Ammon's horn (tissue), 1 donor: ENCODE data around the gene UBE2E3.

ENCODE experiments used
- DNase-seq: peaks from one replicate; pipeline ENCODE4 v3.0.0-alpha.2; 2016; ENCODE audit warnings: low spot score

Gene UBE2E3

DNA sequence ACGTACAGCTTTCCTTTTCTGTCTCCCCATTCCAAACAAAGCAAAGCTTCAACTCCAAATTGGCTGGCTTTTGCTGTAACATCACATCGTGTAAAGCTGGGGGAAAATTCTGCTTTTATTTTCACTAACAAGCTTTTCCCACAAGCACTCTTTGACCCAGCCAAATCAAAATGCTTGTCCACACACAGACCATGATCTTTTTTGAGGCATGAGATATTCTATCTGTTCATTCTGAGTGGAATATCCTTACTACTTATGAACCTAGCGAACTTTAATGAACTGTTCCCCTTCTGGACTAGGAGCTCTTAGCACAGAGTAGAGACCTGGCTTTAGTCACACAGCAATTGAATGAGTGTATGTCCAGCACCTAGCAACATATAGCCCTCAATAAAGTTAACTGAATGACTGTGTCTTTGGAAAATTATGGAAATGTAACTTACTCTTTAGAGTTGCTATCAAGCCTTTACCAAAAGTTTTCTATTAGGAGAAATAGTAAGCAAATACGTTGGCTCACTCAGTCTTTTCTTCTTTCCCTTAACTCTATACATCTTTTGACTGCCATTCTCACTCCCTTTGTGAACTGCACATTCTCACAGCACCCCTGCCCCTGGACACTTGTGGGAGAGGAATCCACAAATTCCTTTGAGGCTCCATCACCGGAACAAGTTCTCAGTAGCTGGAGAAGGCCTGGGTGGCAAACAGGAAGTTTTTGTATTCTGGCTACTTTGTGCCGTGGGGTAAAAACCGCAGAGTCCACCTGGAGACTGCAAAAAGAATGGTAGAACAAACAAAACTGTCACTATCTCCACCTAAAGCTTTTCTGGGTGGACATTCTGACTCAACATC is 1.3 kb upstream of the UBE2E3 start:
- no peak for DNase-seq

DNA sequence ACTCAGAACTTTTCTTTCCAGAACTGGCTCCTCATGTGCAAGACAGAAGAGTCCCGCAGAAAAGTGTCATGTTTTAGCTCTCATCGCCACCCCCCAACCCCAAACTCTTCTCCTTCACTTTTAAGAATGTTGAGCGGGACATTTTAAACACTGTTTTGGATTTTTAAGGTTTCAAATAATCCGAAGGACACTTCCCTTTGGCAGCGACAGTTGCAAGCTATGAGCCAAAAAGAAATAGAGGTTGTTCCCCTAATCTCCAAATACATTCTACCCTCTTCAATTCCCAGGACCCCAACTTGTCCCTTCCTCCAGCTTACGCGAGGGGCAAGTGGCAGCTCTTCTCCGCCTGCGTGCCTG is 678 bp upstream of the UBE2E3 start:
- no peak for DNase-seq

DNA sequence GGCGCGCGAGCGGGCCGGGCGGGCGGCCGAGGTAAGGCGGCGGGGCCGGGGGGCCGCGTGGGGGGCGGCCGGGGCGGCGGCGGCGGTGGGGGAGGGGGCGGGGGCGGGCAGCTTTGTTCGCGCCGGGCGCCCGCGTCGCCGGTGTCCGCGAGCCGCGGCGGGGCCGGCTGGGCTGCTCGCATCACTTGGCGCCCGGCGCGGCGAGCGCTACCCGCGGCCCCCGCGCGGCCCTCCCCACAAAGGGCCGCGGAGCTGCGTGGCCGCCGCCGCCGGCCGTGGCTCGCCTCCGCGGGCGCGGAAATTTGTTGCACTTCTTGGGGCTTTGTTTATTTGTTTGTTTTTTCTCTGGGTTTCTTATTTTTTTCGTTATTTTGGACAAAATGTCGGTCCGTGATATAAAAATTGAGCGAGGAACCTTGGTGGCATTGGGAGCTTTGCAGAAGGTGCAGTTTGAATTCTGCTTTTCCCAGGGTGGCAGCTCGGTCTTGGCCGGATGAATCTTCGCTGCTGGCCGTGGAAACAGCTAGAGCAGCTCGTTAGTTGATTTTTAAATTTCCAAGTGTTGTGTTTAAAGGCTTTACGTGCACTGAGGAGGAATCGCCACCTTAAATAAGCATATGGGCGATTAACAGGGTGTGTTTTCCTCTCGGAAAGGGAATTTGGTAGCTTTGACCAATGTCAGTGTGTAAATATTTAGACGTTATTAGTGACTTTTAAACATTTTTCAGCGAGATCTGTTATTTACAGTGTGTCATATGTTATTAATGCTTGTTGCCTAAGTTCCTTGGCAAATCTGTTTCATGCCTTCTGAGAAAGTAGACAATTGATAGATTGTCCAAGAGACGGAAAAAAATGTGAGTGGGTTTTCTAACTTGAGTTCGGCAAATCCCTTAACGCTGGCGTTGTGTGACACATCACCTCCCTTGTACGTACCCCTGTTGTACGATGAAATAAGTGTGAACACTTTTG is 822 bp downstream of the UBE2E3 start:
- DNase-seq = peak; percentile 50

DNA sequence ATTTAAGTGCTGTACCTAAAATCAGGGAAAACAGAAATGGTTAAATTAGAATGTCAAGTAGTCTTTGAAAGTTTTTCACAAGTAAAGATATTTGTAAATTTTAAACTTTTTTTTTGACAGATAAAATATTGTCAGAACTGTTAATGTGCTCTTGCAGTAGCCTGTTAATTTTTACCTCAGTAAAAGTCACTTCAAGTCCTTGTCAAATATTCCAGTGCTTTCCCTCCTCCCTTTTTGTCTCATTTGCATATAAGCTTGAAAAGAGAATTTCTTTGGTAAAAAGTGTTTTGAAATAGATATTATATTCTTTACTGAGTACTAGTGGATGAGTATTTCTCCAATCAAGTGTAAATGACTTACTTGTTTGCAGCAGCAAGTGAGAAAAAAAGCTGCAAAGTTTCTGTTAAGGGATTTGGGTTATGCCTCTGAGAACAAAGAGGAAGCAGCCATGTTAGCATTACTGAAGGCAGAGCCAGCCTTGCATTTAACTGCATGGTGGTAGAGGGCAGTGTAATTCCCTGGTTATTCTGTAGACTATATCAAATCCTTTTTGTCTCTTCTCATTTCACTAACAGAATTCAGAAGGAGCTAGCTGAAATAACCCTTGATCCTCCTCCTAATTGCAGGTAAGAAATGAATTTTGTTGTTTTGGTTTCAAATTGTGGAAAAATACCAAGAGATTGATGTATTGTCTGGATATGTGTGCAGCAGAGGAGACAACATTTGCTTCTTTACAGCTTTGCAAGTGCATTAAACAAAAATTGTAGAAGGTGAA is 3.2 kb downstream of the UBE2E3 start:
- DNase-seq = peak; percentile 90

DNA sequence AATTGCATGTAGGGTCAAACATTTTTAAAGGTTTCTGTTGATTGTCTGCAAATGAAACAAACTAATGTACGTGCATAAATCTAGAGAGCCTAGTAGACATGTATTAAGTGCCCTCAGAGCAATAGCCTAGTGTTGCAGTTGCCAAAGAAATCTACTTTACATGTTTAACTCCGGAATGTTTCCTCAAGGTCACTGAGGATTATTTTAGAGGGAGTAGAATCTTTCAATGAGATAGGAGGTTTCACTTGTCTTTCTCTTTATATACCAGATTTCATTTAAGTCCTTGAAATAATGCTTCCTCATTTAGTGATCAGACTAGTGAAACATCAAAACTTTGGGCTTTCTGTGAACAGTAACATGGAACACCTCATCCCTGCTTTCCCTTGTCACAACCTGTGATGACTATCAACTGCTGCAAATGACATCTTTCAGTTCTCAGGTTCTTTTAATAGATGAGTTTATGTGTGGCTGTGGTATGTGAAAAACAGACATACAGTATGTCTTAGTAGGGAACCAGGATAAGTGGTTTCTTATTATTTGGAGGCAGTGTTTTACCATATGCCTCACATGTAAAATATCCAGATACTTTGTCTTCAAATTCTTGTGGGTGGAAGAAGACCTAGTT is 5.5 kb downstream of the UBE2E3 start:
- no peak for DNase-seq

DNA sequence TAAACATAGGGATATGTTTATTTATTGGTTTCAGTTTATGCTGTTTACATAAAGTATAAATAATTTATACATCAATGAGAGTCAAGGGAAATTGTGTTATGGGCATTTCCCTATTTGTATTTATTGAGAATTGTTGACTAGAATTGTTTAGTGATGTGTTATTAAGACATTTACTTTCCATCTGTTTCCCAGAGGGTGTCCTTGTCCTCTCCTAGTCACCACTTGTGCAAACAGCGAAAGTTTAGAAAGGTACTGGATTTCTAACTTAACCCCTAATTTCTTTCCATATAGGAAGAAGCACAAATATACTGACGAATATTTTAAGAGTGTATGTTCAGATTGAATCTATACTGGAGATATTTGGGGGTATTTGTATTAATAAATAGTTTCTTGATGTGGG is 6.7 kb downstream of the UBE2E3 start:
- no peak for DNase-seq

DNA sequence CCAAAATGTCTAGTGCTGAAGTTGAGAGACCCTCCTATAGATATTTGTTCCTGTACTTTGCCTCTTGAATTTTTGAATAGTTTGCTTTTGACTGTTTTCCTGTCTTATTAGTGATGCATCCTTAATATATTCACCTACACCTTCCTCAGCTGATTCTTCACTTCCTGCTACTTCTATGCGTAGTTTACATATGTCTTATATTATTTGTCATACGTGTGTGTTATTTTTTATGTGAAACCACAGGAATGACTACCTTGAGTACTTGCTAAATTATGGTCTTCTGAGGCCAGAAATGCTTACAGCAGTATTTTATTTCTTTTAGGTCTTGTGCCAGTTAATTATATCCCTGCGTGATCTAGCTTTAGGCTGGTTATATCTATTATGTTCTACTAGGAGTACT is 9.9 kb downstream of the UBE2E3 start:
- no peak for DNase-seq

DNA sequence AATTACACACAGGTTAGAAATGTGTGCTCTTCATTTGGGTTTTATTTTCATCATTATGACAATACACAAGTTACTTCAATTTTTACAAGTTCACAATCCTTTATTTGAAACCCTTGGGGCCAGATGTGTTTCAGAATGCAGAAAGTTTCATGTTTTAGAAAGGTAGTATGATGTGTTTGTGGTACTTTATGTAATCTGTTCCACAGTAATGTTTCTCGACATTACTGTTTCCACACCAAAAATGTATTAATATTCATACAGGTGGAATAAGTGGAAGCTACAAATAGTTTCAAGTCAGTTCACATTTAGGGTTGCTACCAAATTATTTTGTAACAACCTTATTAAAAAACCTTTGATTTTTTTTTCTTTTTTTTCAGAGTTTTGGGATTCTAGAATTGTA is 10.4 kb downstream of the UBE2E3 start:
- DNase-seq = no peak

DNA sequence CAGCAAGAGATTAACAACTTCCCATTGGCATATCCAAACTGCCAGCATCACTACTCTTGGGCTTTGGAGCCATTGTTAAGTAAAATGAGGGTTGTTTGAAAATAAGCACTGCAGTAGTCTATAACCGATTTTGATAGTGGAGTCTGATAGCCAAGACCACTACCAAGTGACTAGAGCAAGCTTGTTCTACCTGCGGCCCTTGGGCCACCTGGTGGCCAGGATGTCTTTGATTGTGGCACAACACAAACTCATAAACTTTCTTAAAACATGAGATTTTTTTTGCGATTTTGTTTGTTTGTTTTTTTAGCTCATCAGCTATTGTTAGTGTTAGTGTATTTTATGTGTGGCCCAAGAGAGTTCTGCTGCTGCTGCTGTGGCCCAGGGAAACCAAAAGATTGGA is 11.0 kb downstream of the UBE2E3 start:
- DNase-seq = no peak

DNA sequence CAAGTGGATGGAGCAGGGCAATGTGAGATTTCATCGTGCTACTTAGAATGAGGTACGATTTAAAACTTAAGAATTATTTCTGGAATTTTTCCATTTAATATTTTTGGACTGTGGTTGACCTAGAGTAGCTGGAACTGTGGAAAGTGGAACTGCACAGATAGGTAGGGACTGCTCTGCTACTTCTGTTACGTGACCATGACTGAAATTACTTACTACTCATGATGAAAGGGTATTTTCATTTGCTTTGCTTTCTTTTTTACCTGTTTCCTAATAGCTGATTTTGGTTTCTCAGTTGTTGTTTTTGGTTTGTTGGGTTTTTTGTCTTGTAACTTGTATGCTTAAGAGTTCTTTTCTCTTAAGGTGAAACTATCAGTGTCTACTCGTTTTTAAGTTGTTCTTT is 11.4 kb downstream of the UBE2E3 start:
- DNase-seq = no peak

DNA sequence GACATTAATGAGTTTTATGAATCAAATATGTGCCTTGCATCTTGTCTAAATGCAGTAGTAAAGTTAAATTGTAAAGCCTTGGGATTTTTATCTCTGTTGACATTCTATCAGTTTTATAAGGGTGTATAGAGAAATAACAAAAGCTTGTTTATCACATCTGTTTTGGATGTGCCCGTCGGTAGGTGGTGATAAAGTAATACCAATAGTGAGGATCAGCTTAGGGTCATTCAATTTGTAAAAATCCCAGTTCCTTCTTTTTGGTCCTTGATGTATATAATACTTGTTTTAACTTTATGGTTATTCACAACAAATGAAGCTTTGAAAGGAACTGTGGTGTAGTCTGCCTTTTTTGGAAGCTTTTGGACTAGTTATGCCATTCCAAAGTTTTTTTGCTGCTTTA is 12.6 kb downstream of the UBE2E3 start:
- DNase-seq = no peak

DNA sequence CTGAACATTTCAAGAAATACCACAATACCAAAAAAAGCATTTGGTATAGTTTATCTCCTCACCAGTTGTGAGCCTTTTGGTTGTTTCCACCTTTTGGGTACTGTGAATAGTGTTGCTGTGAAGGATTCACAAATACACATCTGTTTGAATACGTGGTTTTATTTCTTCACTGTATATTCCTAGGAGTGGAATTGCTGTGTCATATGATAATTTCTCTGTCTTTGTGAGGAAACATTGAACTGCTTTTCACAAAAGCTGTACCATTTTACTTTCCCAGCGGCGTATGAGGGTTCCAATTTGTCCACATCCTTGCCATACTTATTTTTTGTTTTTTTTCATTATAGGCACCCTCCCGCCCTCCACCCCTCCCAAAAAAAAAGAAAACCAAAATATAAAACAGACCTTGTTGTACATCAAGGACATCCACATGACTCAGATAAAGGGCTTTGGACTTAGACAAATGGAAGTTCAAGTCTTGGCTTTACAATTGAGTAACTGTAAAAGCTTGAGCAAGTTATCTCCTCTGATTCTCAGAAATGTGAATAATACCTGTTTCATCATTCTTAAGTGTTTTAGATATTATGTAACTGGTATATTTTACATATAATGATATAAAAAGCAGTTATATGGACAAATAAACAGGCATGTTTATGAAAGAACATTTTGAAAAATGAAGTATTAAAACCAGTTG is 19.0 kb downstream of the UBE2E3 start:
- DNase-seq = no peak

DNA sequence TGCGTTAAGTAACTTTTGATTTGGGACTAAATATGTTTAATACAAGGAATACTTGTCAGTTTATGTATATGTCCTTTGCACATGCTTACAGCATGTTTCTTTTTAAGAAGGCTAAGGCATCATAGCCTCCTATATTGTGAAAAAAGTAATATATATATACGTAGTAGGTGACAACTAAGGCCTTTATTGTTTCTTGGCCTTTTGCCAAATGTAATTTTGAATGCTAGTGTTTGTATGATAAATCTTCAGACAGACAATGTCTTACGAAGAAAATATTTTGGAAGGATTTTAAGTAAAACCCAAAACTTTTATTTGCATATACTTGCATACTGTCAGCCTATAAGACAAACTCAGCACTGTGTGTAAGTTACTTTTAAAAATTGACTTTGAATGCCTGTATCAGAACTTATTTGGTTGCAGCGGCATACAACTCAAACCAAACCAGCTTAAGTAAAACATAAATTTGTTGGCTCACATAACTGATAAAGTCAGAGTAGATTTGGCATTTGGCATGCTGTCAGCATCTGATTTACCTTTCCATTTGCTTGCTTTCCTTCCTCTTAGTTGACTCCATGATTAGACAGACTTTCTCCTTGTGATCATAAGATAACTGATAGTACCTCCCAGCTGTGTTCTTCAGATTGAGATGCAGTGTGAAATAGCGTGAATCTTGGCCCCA is 24.4 kb downstream of the UBE2E3 start:
- no peak for DNase-seq

DNA sequence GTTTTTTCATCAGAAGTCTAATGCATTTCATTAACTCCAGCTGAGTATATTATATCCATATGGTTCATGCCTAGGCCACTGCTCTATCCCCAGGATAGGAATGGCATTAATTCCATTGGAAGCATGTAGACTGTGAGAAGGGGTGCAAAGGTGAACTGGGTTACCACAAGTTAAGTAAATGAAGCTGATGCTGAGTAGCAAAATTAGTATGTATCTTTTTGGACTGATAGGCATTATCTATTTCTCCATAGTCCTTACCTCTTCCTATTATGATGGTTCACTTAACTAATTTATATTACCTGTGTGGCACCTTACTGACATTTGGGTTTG is 24.9 kb downstream of the UBE2E3 start:
- no peak for DNase-seq

DNA sequence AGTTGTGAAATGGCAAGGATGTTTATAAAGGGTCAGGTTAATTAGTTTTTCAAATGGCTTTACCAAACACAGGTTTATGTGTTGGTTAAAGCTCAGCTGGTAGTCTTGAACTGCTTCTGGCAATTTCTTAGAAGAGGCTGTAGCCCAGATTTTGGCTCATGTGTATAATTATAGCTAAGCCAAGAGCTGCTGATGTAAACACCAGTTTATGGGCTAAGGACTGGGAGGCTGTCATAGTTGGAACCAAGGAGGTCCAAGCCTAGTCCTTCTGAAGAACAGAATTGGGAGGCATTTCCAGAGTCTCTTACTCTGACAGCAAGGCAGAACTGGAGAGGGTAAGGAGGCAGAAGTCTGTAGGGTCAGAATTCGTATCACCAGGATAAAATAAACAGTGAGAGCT is 25.4 kb downstream of the UBE2E3 start:
- DNase-seq = no peak

DNA sequence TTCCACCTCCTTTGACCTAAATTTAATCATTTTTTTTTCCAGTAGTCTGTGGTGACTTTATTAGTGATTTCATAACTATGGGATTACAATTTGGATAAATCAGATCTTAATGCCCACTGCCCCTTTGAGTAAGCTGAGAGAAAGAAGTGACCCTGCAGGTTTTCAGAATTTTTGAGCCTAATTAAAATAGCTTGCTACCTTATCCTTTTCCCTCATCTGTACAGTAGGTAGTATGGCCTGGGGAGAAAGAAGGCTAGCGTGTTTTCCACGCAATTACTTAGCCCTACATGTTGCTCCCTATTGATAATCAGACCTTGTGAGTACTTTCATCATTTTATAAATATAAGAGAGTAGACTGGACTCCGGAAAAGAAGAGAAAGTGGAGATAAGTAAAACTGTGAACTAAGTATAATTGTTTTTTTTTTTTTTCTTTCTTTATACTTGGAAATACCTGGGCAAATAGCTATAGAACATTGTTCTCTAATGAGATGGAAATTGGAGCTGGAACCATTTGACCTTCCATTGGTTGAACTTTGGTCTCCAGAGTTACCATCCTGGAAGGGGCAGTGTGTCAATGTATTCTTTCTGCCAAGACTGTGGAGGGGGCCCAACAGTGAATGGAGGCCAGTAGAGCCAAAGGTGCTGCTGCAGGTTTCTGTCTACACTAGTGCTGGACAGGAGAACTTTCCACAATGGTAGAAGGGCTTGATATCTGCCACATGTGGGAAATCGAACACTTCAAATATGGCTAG is 26.9 kb downstream of the UBE2E3 start:
- DNase-seq = no peak

DNA sequence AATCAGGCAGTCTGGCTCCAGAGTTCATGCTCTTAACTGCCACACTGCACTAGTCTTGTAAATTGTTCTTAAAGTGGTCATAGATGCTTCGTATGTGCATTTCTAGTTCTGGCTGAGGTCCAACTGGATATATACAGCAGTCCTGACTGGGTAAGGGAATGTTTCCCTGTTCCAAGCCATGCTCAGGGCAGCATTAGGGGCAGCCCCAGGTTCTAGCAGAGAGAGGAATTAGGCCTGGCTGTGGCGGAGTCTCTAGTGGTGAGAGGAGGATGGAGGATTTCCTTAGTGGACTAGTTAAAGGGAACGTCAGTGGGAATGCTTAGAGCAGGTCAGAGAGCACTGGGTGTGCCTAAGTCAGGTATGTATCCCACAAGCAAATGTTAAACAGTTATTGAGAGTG is 28.0 kb downstream of the UBE2E3 start:
- DNase-seq = no peak

DNA sequence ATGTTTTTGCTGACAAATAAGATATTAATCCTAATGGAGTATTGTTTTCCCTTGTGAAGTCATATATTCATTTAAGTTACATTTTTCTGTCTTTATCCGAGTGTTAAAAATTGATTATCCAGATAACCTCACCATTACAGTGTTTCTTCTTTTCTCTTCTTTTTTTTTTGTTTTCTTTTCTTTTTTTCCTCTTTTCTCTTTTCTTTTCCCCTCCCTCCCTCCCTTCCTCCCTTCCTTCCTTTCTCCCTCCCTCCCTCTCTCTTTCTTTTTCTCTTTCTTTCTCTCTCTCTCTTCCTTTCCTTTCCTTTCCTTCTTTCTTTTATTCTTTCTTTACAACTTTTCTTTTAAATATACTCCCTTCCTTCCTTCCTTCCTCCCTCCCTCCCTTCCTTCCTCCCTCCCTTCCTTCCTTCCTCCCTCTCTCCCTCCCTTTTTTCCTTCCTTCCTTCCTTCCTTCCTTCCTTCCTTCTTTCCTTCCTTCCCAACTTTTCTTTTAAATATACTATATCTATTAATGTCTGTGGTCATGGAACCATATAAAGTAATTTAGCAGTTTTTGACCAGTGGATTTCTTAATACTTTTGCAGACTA is 40.9 kb downstream of the UBE2E3 start:
- DNase-seq = no peak

DNA sequence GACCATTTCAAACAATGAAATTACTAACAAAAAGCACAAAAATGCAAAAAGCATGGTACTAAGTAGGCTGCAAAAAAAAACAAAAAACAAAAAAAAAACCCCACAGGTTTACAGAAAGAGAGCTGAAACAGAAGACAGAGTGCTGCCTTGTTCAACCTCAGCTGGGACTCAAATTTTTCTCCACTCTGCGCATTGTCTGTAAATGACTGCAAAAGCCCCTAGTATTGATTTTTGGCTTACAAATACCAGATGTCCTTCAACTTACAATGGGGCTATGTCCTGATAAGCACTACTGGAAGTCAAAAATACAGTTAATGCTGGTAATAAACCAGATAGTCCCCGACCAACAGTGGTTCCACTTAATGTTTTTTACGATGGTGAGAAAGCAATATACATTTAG is 42.2 kb downstream of the UBE2E3 start:
- DNase-seq = no peak

DNA sequence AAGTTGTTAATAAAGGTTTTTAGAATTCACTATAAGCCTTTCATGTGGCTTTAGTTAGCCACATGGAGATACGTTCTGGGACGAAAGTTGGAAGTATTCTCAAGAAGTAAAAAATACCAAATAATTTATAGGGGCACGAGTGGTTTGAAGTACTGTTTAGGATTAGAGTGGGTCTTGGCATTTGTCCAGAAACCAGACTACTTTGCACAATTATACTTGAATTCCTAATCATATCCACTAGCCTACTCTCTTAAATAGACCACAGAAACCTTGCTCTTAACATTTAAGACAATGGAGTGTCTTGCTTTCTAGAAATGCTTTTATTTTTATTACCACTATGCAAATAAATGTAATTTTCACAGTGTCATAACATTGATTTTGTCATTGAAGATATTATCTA is 44.6 kb downstream of the UBE2E3 start:
- no peak for DNase-seq
